Esophagus squamous epithelium (tissue), 5 donors: Measurements from ENCODE around the gene KNSTRN. TPM values are rescaled to one million over a fixed set of nuclear protein-coding genes. Genes with fewer than 3 reads are reported as not detected.

Source experiments
- DNase-seq: peaks from one replicate; lab custom pipeline; 2025; lab: John Stamatoyannopoulos, UW
- H3K27ac ChIP-seq, 4 donors: fragments of 200-600 bp; sonication (generic); one replicate each; pipeline ENCODE4 v1.5.1; 2016 to 2019; ENCODE audit warnings: mild to moderate bottlenecking in 1 of 4
- H3K27me3 ChIP-seq, 4 donors: fragments of 200-600 bp; sonication (generic); 1 replicate in 3 of 4; 2 replicates in 1 of 4; pipeline versions ENCODE4 v1.5.1 to v1.6.0; 2017 to 2021; ENCODE audit warnings: antibody characterized with exemption in 1 of 4
- H3K36me3 ChIP-seq, 3 donors: fragments of 200-600 bp; sonication (generic); one replicate each; pipeline ENCODE4 v1.5.1; 2016 to 2019
- H3K4me1 ChIP-seq, 3 donors: fragments of 200-600 bp; sonication (generic); one replicate each; pipeline ENCODE4 v1.5.1; 2017 to 2019
- H3K4me3 ChIP-seq, 4 donors: fragments of 200-600 bp; sonication (generic); 1 replicate in 3 of 4; 2 replicates in 1 of 4; pipeline ENCODE4 v1.5.1; 2016 to 2019; ENCODE audit warnings: mild to moderate bottlenecking in 2 of 4, moderate library complexity in 1 of 4
- H3K9me3 ChIP-seq, 3 donors: fragments of 200-600 bp; sonication (generic); one replicate each; pipeline ENCODE4 v1.5.1; 2016 to 2019
- CTCF ChIP-seq, 6 experiments: fragments of 450-650 bp in 4 of 6; fragments of 200-600 bp in 2 of 6; sonication (generic) in 2 of 6; IDR thresholded peaks; one replicate each; pipeline ENCODE4 v1.5.1; 2016 to 2019; ENCODE audit warnings: antibody characterized with exemption in 6 of 6, mild to moderate bottlenecking in 4 of 6, moderate library complexity in 4 of 6
- POLR2A ChIP-seq, 4 donors: fragments of 450-650 bp; IDR thresholded peaks; one replicate each; pipeline ENCODE4 v1.6.1; 2017; ENCODE audit warnings: antibody characterized with exemption in 4 of 4, mild to moderate bottlenecking in 4 of 4, moderate library complexity in 3 of 4
- WGBS, 2 donors: methylation state at CpG; one replicate each; pipeline ENCODE4 v1.1.5; 2018; 5-methylcytosine and 5-hydroxymethylcytosine counted together
- intact Hi-C: fragments of 100-400 bp; cut with DNase I; formaldehyde crosslinking; loops from one replicate; pipeline ENCODE4 v1.15.0; 2022
- total RNA-seq, 4 donors: library from RNA; depleted of rRNA; stranded (reverse); fragments of >200 nt; gene quantifications; one replicate each; pipeline ENCODE4 v1.1.0, GENCODE V29; 2016
- donor health status: DM: yes; HTN: yes; CAD: no.

Gene KNSTRN
- total RNA-seq, 4 donors from 2014 or later: 11.3 to 22.0 (median 17.3) TPM

GRCh38 chr15:40392986-40393948 is 10.7 kb downstream of the KNSTRN start:
- intact Hi-C loops: no loop called here
- H3K27me3 ChIP-seq: no peaks in the 10 kb centered on the region
- WGBS, 2 donors: 86 to 94% methylated on average over 4 of the region's 4 CpGs
- peaks cover 0 to 3% (median 0%) of the 10 kb centered on the region in 3 donors for H3K4me1 ChIP-seq
- no peak overlapping the region for H3K27ac ChIP-seq
- TF ChIP-seq CTCF (IDR thresholded peaks at IDR 0.05) (no peak), POLR2A (IDR thresholded peaks at IDR 0.05) (no peak)
- no peaks in the 10 kb centered on the region for H3K9me3 ChIP-seq
- no peak for DNase-seq
- H3K4me3 ChIP-seq: no peak overlapping the region
- H3K36me3 ChIP-seq: peaks cover 0 to 55% (median 7%) of the 10 kb centered on the region in 3 donors

- 89 to 93% methylated on average over 8 of the region's 8 CpGs for WGBS, 2 donors
- TF ChIP-seq CTCF (IDR thresholded peaks at IDR 0.05) (no peak), POLR2A (IDR thresholded peaks at IDR 0.05) (no peak)
- intact Hi-C loops: no loop called here
- Histone ChIP-seq H3K4me3 (no peak overlapping the region), H3K36me3 (peaks cover 0 to 16% (median 6%) of the 10 kb centered on the region in 3 donors), H3K27me3 (no peaks in the 10 kb centered on the region), H3K27ac (no peak overlapping the region), H3K9me3 (no peaks in the 10 kb centered on the region), H3K4me1 (peaks cover 0 to 5% (median 0%) of the 10 kb centered on the region in 3 donors)
- no peak for DNase-seq
Observed at GRCh38 chr15:40397688-40398412, 15.3 kb downstream of the KNSTRN start.

- peaks cover 0 to 10% (median under 1%) of the 10 kb centered on the region in 3 donors for H3K36me3 ChIP-seq
- H3K27ac ChIP-seq: no peak overlapping the region
- H3K9me3 ChIP-seq: no peaks in the 10 kb centered on the region
- intact Hi-C loops: no loop called here
- H3K4me3 ChIP-seq: no peak overlapping the region
- WGBS, 2 donors: 63 to 74% methylated on average over 4 of the region's 4 CpGs
- no peak for DNase-seq
- TF ChIP-seq POLR2A (IDR thresholded peaks at IDR 0.05): no peak
- TF ChIP-seq CTCF (IDR thresholded peaks at IDR 0.05): no peak
- H3K27me3 ChIP-seq: no peaks in the 10 kb centered on the region
- H3K4me1 ChIP-seq: peaks cover 0 to 5% (median 0%) of the 10 kb centered on the region in 3 donors
Observed at GRCh38 chr15:40398413-40398873, 15.9 kb downstream of the KNSTRN start.

GRCh38 chr15:40399370-40399769 is 16.8 kb downstream of the KNSTRN start:
- 66 to 77% methylated on average over 3 to 6 of the region's 7 CpGs for WGBS, 2 donors

More at GRCh38 chr15:40399370-40399769, 16.8 kb downstream of the KNSTRN start:
- no peak for DNase-seq
- intact Hi-C loops: no loop called here
- no peak for TF ChIP-seq CTCF (IDR thresholded peaks at IDR 0.05)
- no peak for TF ChIP-seq POLR2A (IDR thresholded peaks at IDR 0.05)
- H3K4me1 ChIP-seq: peaks cover 0 to 6% (median 0%) of the 10 kb centered on the region in 3 donors
- no peak overlapping the region for H3K4me3 ChIP-seq
- no peak overlapping the region for H3K27ac ChIP-seq
- H3K27me3 ChIP-seq: no peaks in the 10 kb centered on the region
- no peaks in the 10 kb centered on the region for H3K9me3 ChIP-seq
- H3K36me3 ChIP-seq: peaks cover 0 to 1% (median 0%) of the 10 kb centered on the region in 3 donors
